Parathyroid adenoma (tissue), 2 donors: ENCODE results near the gene TERT.

Experiments used
- H2AFZ ChIP-seq: fragments of 300-600 bp; sonication (generic); one replicate; pipeline ENCODE4 v1.7.0; 2017; ENCODE audit warnings: antibody characterized with exemption, mild to moderate bottlenecking
- H3K27ac ChIP-seq: fragments of 300-600 bp; sonication (generic); one replicate; pipeline ENCODE4 v1.7.0; 2017
- H3K27me3 ChIP-seq: fragments of 300-600 bp; sonication (generic); one replicate; pipeline ENCODE4 v1.7.0; 2017; ENCODE audit warnings: low read length; ENCODE audit not compliant: control insufficient read depth, insufficient read depth
- H3K36me3 ChIP-seq: fragments of 300-600 bp; sonication (generic); one replicate; pipeline ENCODE4 v1.7.0; 2017; ENCODE audit warnings: low read length; ENCODE audit not compliant: control insufficient read depth, insufficient read depth
- H3K4me1 ChIP-seq: fragments of 300-600 bp; sonication (generic); one replicate; pipeline ENCODE4 v1.7.0; 2017; ENCODE audit warnings: control low read depth
- H3K4me2 ChIP-seq: fragments of 300-600 bp; sonication (generic); one replicate; pipeline ENCODE4 v1.7.0; 2017; ENCODE audit warnings: low read length
- H3K4me3 ChIP-seq: fragments of 300-600 bp; sonication (generic); one replicate; pipeline ENCODE4 v1.7.0; 2017; ENCODE audit warnings: low read depth, low read length
- H3K79me2 ChIP-seq: fragments of 300-600 bp; sonication (generic); one replicate; pipeline ENCODE4 v1.7.0; 2017; ENCODE audit warnings: control low read depth
- H3K9ac ChIP-seq: fragments of 300-600 bp; sonication (generic); one replicate; pipeline ENCODE4 v1.7.0; 2017; ENCODE audit warnings: mild to moderate bottlenecking
- H3K9me3 ChIP-seq: fragments of 300-600 bp; sonication (generic); one replicate; pipeline ENCODE4 v1.7.0; 2017; ENCODE audit warnings: low read length; ENCODE audit not compliant: control insufficient read depth
- CTCF ChIP-seq: fragments of 300-600 bp; sonication (generic); IDR thresholded peaks from one replicate; pipeline ENCODE4 v1.7.0; 2017; ENCODE audit warnings: antibody characterized with exemption, mild to moderate bottlenecking
- donor health status: primary hyperparathyroidism.

The TERT gene

GRCh38 chr5:1247811-1248210 is 47.1 kb downstream of the TERT start:
- no peak overlapping the region for H2AFZ ChIP-seq

GRCh38 chr5:1246711-1247431 is 48.0 kb downstream of the TERT start:
- H3K4me1 ChIP-seq: no peaks in the 10 kb centered on the region
- no peaks in the 10 kb centered on the region for H3K27me3 ChIP-seq
- no peak for TF ChIP-seq CTCF

More at GRCh38 chr5:1247811-1248210, 47.1 kb downstream of the TERT start:
- Histone ChIP-seq H3K9ac (no peak overlapping the region), H3K4me3 (no peak overlapping the region), H3K27me3 (no peaks in the 10 kb centered on the region), H3K36me3 (no peaks in the 10 kb centered on the region), H3K9me3 (no peaks in the 10 kb centered on the region), H3K4me1 (no peaks in the 10 kb centered on the region), H3K27ac (no peak overlapping the region), H3K4me2 (no peak overlapping the region), H3K79me2 (no peaks in the 10 kb centered on the region)
- TF ChIP-seq CTCF: no peak

GRCh38 chr5:1245905-1246576 is 48.8 kb downstream of the TERT start:
- H3K4me2 ChIP-seq: no peak overlapping the region
- no peak for TF ChIP-seq CTCF
- H3K79me2 ChIP-seq: no peaks in the 10 kb centered on the region
- no peak overlapping the region for H3K27ac ChIP-seq
- no peak overlapping the region for H3K9ac ChIP-seq
- H3K36me3 ChIP-seq: no peaks in the 10 kb centered on the region
- H2AFZ ChIP-seq: no peak overlapping the region
- H3K4me1 ChIP-seq: no peaks in the 10 kb centered on the region
- H3K9me3 ChIP-seq: no peaks in the 10 kb centered on the region
- H3K4me3 ChIP-seq: no peak overlapping the region
- H3K27me3 ChIP-seq: no peaks in the 10 kb centered on the region

More at GRCh38 chr5:1246711-1247431, 48.0 kb downstream of the TERT start:
- Histone ChIP-seq H3K27ac (no peak overlapping the region), H3K79me2 (no peaks in the 10 kb centered on the region), H3K9me3 (no peaks in the 10 kb centered on the region), H3K9ac (no peak overlapping the region), H3K4me3 (no peak overlapping the region), H3K36me3 (no peaks in the 10 kb centered on the region), H2AFZ (no peak overlapping the region), H3K4me2 (no peak overlapping the region)

GRCh38 chr5:1244976-1245375 is 49.9 kb downstream of the TERT start:
- H3K36me3 ChIP-seq: no peaks in the 10 kb centered on the region
- no peak overlapping the region for H3K9ac ChIP-seq
- no peak overlapping the region for H3K4me2 ChIP-seq
- no peaks in the 10 kb centered on the region for H3K27me3 ChIP-seq
- no peak overlapping the region for H2AFZ ChIP-seq
- no peak for TF ChIP-seq CTCF
- H3K27ac ChIP-seq: no peak overlapping the region
- no peak overlapping the region for H3K4me3 ChIP-seq
- H3K79me2 ChIP-seq: no peaks in the 10 kb centered on the region
- H3K4me1 ChIP-seq: no peaks in the 10 kb centered on the region
- no peaks in the 10 kb centered on the region for H3K9me3 ChIP-seq
